K562 (cell line): ENCODE measurements around the gene APOBEC3C. TPM values are rescaled to one million over a fixed set of nuclear protein-coding genes. Genes with fewer than 3 reads are reported as not detected.
"Not testable (repeated sequence)": the region's sequence is repeated elsewhere in the genome, so short reads cannot be mapped to it uniquely, and the experiment has no call there.

Experiments used
- ATAC-seq: fragments of 200-7000 bp; cut with Tn5 transposase; 3 replicates; pipeline ENCODE4 v1.9.1; 2020; ENCODE audit warnings: moderate library complexity
- BruUV-seq: library from RNA; stranded (reverse); fragments of 400-500 nt; replicated peaks from 2 replicates; lab custom pipeline; 2021; lab: Mats Ljungman, UMichigan
- CTCF ChIA-PET: fragments of 300-600 bp; formaldehyde crosslinking; extraction: SDS; loops from one replicate; lab custom pipeline; 2021; ENCODE audit warnings: low intra/inter-chr PET ratio; lab: Yijun Ruan, JAX
- POLR2A ChIA-PET: fragments of 300-600, 350-650 bp; sonication (Branson Sonifier 250); formaldehyde crosslinking; extraction: SDS; loops from one replicate; lab custom pipeline; 2021; ENCODE audit warnings: antibody characterized with exemption, inconsistent platforms; lab: Yijun Ruan, JAX
- DNase-seq, 4 experiments: peaks; one replicate each; pipeline versions ENCODE4 v3.0.0 to v3.0.0-alpha.2; 2011 to 2018; ENCODE audit warnings: low spot score in 3 of 4, mixed read lengths in 3 of 4; ENCODE audit errors: extremely low read depth in 1 of 4
- FAIRE-seq: peaks from 2 replicates; lab custom pipeline; 2011; peaks lifted over from hg19 to GRCh38; lab: Jason Lieb, UNC
- H2AFZ ChIP-seq: 2 replicates; pipeline ENCODE4 v1.6.0; 2011; ENCODE audit warnings: low read depth, low read length, control low read depth, inconsistent platforms
- H3K27ac ChIP-seq: fragments of 200-600 bp; 3 replicates; pipeline ENCODE4 v1.8.0; 2011; ENCODE audit warnings: low read depth, mild to moderate bottlenecking, control low read depth, inconsistent platforms, low read length, moderate library complexity, mixed read lengths; ENCODE audit errors: extremely low read depth
- H3K27me3 ChIP-seq, 2 experiments: fragments of 300-600 bp in 1 of 2; 2 replicates in 1 of 2; 3 replicates in 1 of 2; pipeline versions ENCODE4 v1.6.0 to v1.8.0; 2011; ENCODE audit warnings: inconsistent platforms in 2 of 2, low read length in 2 of 2, mild to moderate bottlenecking in 1 of 2, mixed read lengths in 1 of 2, moderate library complexity in 1 of 2; ENCODE audit not compliant: control insufficient read depth in 2 of 2, insufficient read depth in 2 of 2
- H3K36me3 ChIP-seq: fragments of 300-600 bp; 3 replicates; pipeline ENCODE4 v1.8.0; 2011; ENCODE audit warnings: mild to moderate bottlenecking, low read length, inconsistent platforms; ENCODE audit not compliant: control insufficient read depth, insufficient read depth
- H3K4me1 ChIP-seq, 2 experiments: fragments of 200-600 bp in 1 of 2; replicated peaks in 1 of 2; 2 replicates in 1 of 2; 3 replicates in 1 of 2; pipeline versions ENCODE4 v1.5.1 to v1.8.0; 2011; ENCODE audit warnings: inconsistent platforms in 2 of 2, low read length in 2 of 2, mild to moderate bottlenecking in 1 of 2, mixed read lengths in 1 of 2, moderate library complexity in 1 of 2; ENCODE audit not compliant: control insufficient read depth in 2 of 2, insufficient read depth in 2 of 2
- H3K4me2 ChIP-seq: 2 replicates; pipeline ENCODE4 v1.6.1; 2011; ENCODE audit warnings: low read length, control low read depth, inconsistent platforms, mixed read lengths; ENCODE audit not compliant: insufficient read depth
- H3K4me3 ChIP-seq: fragments of 200-600 bp; sonication (generic), shearing (Covaris generic); 2 replicates; pipeline ENCODE4 v1.5.1; 2016; ENCODE audit warnings: control low read depth, inconsistent platforms
- H3K79me2 ChIP-seq: fragments of 200-600 bp; 3 replicates; pipeline ENCODE4 v1.8.0; 2011; ENCODE audit warnings: low read length, inconsistent platforms; ENCODE audit not compliant: control insufficient read depth, insufficient read depth
- H3K9ac ChIP-seq, 2 experiments: 2 replicates each; pipeline versions ENCODE4 v1.6.0 to v1.6.1; 2011; ENCODE audit warnings: low read depth in 2 of 2, low read length in 2 of 2, control low read depth in 1 of 2, inconsistent platforms in 1 of 2, mild to moderate bottlenecking in 1 of 2, mixed read lengths in 1 of 2; ENCODE audit not compliant: insufficient read depth in 1 of 2
- H3K9me1 ChIP-seq: one replicate; pipeline ENCODE4 v1.6.0; 2011; ENCODE audit warnings: inconsistent platforms, mild to moderate bottlenecking, low read length, moderate library complexity; ENCODE audit not compliant: control insufficient read depth, insufficient read depth
- H3K9me3 ChIP-seq: replicated peaks from 2 replicates; pipeline ENCODE4 v1.5.1; 2011; ENCODE audit warnings: low read depth, low read length, inconsistent platforms; ENCODE audit not compliant: control insufficient read depth, insufficient read depth
- H4K20me1 ChIP-seq: replicated peaks from 2 replicates; pipeline ENCODE4 v1.6.1; 2011; ENCODE audit warnings: low read length, inconsistent platforms, mixed read lengths; ENCODE audit not compliant: control insufficient read depth, insufficient read depth
- ADNP ChIP-seq: fragments of 200-800 bp; sonication (Bioruptor generic); IDR thresholded peaks from 2 replicates; pipeline ENCODE4 v1.6.1; 2016; ENCODE audit warnings: missing genetic modification characterization, missing compliant biosample characterization
- RBM25 ChIP-seq: fragments of 200-400 bp; formaldehyde crosslinking; IDR thresholded peaks from 2 replicates; pipeline ENCODE4 v1.6.1; 2018; ENCODE audit warnings: low read length, low read depth, moderate library complexity; ENCODE audit not compliant: severe bottlenecking
- ZNF146 ChIP-seq: IDR thresholded peaks from one replicate; pipeline ENCODE4 v1.6.1; 2018; ENCODE audit warnings: missing compliant biosample characterization; ENCODE audit not compliant: unreplicated experiment
- WGBS: fragments of 100-300 bp; shearing (Covaris generic); methylation state at CpG from one replicate; pipeline ENCODE4 v1.1.6; 2016; ENCODE audit warnings: low coverage, mixed read lengths; ENCODE audit not compliant: insufficient coverage; ENCODE audit errors: missing lambda C conversion rate; 5-methylcytosine and 5-hydroxymethylcytosine counted together
- in situ Hi-C: fragments of 300-500 bp; cut with MboI; formaldehyde crosslinking; loops from 4 replicates; pipeline ENCODE4 v1.15.0; 2018; ENCODE audit warnings: inconsistent platforms, mixed read lengths
- intact Hi-C: fragments of 100-400 bp; cut with micrococcal nuclease; formaldehyde crosslinking; loops from 2 replicates; pipeline ENCODE4 v1.14.2; 2022
- polyA plus RNA-seq, 8 experiments: library from polyadenylated mRNA; depleted of rRNA in 4 of 8; stranded (reverse) in 5 of 8; unstranded in 3 of 8; fragments of >200 nt; fragmentation: Nextera tagmentation in 2 of 8; fragmentation: Illumina TruSeq in 1 of 8; extraction: Ambion mirVana in 2 of 8; extraction: Trizol in 1 of 8; gene quantifications; 2 replicates each; pipeline versions ENCODE4 v1.2.1 to v1.2.3, GENCODE V29; 2011 to 2014; ENCODE audit warnings: inconsistent platforms in 1 of 8, missing spikeins in 1 of 8
- total RNA-seq, 7 experiments: library from RNA; depleted of rRNA in 6 of 7; stranded (reverse); fragments of >200 nt in 6 of 7; fragmentation: Illumina TruSeq in 2 of 7; extraction: Trizol in 2 of 7; gene quantifications; 2 replicates each; pipeline versions ENCODE4 v1.2.1 to v1.2.3, GENCODE V29; 2011 to 2021; ENCODE audit warnings: low replicate concordance in 1 of 7

Gene APOBEC3C
- total and polyA plus RNA-seq, 9 of the 15 experiments (the other 6 are each of a cell fraction or from before 2014, with no cell fraction given), result 12.4 to 285 (median 55.5) TPM

DNA sequence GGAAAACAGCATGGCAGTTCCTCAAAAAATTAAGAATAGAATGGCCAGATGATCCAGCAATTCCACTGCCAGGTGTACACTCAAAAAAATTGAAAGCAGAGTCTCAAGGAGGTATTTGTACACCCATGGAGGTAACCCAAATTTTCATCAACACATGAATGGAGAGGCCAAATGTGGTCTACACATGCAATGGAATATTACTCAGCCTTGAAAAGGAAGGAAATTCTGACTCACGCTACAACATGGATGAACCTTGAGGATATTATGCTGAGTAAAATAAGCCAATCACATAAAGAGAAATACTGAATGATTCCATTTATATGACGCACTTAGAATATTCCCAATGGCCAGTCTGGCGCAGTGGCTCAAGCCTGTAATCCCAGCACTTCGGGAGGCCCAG, 36.8 kb upstream of the APOBEC3C start:
- H3K4me3 ChIP-seq, H3K9me3 ChIP-seq, POLR2A ChIA-PET, CTCF ChIA-PET, BruUV-seq, H3K9me1 ChIP-seq, H3K4me2 ChIP-seq, intact Hi-C loops, H3K27ac ChIP-seq, in situ Hi-C loops, DNase-seq, H3K36me3 ChIP-seq, H2AFZ ChIP-seq, H3K27me3 ChIP-seq, H4K20me1 ChIP-seq, FAIRE-seq, H3K9ac ChIP-seq, H3K79me2 ChIP-seq, ATAC-seq: not testable (repeated sequence)
- peaks cover 5 to 12% of the 10 kb centered on the region in 2 experiments; a peak in 4 of 5 replicates for H3K4me1 ChIP-seq
- TF ChIP-seq ZNF146 (CRISPR knock-in tag), result peak; percentile 92
- peak; percentile 57 for TF ChIP-seq RBM25
- 0 out of 2 replicates have a peak, but pooled peaks have one; percentile 20 for TF ChIP-seq ADNP (tag)
- 62% methylated on average over 4 of the region's 4 CpGs for WGBS

DNA sequence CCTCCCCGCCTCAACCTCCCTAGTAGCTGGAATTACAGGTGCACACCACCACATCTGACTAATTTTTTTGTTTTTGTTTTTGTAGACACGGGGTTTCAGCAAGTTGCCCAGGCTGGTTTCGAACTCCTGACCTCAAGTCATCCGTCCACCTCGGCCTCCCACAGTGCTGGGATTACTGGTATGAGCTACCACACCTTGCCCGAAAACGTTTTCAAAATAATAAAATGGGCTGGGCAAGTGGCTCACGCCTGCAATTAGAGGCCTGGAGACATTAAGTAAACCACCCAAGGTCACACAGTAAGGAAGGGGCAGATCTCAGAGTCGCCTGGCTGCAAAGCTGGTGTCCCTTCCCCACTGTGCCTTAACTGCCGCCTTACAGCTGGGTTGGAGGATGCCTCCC, 33.5 kb upstream of the APOBEC3C start:
- DNase-seq, H3K9ac ChIP-seq, POLR2A ChIA-PET, H3K27me3 ChIP-seq, H3K4me3 ChIP-seq, in situ Hi-C loops, H3K27ac ChIP-seq, H3K9me1 ChIP-seq, FAIRE-seq, H3K36me3 ChIP-seq, ATAC-seq, intact Hi-C loops, H2AFZ ChIP-seq, H3K9me3 ChIP-seq, BruUV-seq, H3K4me2 ChIP-seq, H4K20me1 ChIP-seq: not testable (repeated sequence)
- CTCF ChIA-PET, result interaction anchor here (0.7 kb wide), 1 partner anchor 76 kb away, joined by 3 read pairs; no protein-coding TSS in a partner anchor
- Histone ChIP-seq H3K79me2 (peaks cover 10% of the 10 kb centered on the region), H3K4me1 (peaks cover 7 to 23% of the 10 kb centered on the region in 2 experiments; a peak in 4 of 5 replicates)
- WGBS, result 62% methylated on average over 9 of the region's 10 CpGs
